HG02870 (cell line): ENCODE results near the gene LSM7.

Experiments
- ATAC-seq: cut with Tn5 transposase; IDR thresholded peaks from one replicate; pipeline ENCODE4 v1.9.1; 2021; ENCODE audit warnings: mild to moderate bottlenecking, moderate library complexity; ENCODE audit not compliant: unreplicated experiment

The LSM7 gene

DNA sequence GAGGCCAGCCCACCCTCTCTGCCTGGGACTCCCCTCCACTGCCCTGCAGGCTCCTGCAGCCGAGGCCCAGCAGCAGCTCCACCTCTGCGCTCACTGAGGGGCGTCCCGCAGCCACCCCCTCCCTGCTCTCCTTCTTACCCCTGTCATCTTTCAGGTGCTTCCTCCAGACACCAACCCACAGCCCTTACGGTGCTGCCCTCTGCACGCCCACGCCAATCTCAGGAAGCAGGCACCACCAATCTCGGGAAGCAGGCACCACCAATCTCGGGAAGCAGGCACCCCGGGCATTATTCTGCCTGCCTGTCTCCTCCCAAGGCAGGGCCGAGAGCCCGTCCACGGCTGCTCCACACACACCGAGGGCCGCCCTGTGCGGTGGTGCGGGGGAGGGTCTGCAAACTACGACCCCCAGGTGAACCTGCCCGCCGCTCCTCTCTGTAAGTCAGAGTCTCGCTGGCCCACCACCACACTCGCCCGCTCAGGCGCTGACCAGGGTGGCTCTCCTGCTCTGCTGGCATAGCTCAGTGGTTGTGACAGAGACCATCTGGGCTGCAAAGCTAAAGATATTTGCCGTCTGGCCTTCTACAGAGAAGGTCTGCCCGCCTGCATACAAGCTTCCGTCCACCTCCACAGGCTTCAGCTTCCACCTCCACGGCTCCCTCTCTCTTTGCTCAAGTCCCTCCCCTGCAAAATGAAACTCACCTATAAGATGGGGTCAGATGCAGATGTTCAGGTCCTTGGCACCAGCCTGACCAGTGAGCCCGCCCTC is 2.9 kb downstream of the LSM7 start:
- ATAC-seq = no peak

DNA sequence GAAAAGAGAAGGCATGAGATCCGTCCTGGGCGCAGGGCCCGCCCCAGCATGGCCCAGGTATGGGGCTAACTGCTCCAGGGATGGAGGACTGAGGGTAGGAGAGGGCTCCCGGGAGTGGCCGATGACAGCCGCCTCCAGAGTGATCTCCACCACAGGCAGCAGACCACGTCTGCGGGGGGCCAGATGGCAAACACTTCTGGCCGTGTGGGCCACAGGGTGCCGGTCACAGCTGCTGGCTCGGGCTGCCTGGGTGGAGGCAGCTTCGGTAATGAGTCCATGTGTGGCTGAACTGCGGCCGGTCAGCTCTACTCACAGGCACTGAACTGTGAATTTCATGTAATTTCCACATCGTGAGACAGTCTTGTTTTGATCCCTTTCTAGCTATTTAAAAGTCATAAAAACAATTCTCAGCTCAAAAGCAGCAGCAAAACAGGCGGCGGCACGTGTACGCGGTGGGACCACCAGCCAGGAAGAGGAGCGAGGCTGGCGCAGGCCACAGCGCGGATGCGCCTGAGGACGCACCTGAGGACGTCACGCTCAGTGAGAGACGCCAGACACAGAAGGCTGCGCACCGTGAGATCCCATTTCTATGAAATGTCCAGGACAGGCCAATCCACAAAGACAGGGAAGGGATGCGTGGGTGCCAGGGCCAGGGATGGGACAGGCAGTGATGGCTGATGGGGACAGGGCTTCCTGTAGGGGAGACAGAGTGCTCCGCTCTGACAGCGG is 4.0 kb downstream of the LSM7 start:
- no peak for ATAC-seq

- no peak for ATAC-seq
Observed at GRCh38 chr19:2323707-2324106, 4.7 kb downstream of the LSM7 start.

DNA sequence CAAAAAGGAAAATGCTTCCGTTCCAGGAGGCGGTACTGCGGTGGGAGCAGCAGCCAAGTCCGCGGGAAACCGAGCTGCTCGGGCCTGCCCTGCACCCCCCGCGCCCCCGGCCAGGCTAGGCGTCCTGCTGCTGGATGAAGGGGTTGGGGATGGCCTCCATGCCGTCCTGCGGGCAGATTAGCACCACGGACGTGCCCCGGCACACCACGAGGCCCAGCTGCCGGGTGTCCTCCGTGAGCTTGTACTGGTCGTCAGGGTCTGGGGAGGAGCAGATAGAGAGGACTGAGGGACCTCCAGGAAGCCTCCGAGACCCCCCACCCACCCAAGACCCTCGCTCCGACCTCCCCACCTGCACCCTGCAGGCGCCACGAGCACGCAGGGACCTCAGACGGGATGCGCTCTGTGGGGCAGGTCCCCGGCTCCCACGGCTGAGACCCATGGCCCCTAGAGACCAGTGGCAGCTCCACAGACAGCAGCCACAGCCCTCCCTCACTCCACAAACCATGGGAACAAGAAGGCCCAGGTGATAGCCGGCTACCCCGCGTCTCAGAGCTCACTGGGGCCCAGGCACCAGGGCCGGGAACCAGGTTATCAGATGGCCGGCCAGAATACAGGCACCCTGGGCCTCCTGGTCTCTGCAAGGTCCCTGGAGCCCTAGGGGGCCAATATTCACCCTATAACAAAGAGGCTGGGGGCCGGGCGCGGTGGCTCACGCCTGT is 6.7 kb downstream of the LSM7 start:
- ATAC-seq = no peak

GRCh38 chr19:2320939-2321338 is 7.4 kb downstream of the LSM7 start:
- no peak for ATAC-seq

- no peak for ATAC-seq
Observed at GRCh38 chr19:2320049-2320448, 8.3 kb downstream of the LSM7 start.

GRCh38 chr19:2319551-2319950 is 8.8 kb downstream of the LSM7 start:
- no peak for ATAC-seq

DNA sequence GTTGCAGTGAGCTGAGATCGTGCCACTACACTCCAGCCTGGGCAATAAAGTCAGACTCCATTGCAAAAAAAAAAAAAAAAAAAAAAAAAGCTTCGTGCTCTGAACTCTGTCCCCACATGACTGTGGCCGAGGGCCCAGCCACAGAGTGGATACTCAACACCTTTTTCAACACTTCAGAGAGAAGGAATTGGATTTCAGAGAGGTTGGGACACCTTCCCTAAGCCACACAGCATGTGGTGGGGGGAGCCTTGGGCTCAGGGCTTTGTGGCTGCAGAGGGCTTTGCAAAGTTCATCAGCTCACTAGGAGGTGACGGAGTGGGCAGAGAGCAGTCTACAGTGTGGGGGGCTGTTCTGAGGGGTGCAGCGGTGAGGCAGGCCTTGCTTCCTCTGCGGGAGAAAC is 9.5 kb downstream of the LSM7 start:
- no peak for ATAC-seq

GRCh38 chr19:2317756-2318155 is 10.6 kb downstream of the LSM7 start:
- ATAC-seq = no peak

GRCh38 chr19:2317300-2317699 is 11.1 kb downstream of the LSM7 start:
- no peak for ATAC-seq

DNA sequence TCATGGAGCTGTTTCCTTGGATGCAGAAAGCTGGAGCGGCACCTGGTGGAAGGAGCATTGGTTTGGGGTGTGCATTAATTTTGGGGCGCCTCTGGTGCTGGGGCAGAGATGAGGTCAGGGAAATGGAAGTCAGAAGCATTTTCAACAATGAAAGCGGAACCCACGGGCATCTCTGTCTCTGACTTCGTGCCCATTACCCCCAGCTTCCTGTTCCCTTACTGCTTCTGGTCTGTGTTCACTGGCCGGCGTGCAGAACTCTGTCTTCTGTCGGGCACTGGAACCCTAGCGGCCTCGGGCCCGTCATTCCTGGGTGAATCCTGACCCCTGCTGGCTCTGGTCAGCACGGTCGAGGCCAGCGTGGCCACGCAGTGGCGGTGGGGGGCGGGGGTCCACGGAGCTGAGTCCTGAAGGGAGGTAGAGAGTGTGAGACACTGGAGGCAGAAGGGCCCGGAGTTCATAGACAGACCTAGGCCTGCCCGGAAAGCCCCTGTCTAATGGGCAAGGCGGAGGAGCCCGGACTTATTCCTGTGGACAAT is 12.5 kb downstream of the LSM7 start:
- no peak for ATAC-seq

- ATAC-seq = no peak
Observed at GRCh38 chr19:2315121-2315817, 13.1 kb downstream of the LSM7 start.

DNA sequence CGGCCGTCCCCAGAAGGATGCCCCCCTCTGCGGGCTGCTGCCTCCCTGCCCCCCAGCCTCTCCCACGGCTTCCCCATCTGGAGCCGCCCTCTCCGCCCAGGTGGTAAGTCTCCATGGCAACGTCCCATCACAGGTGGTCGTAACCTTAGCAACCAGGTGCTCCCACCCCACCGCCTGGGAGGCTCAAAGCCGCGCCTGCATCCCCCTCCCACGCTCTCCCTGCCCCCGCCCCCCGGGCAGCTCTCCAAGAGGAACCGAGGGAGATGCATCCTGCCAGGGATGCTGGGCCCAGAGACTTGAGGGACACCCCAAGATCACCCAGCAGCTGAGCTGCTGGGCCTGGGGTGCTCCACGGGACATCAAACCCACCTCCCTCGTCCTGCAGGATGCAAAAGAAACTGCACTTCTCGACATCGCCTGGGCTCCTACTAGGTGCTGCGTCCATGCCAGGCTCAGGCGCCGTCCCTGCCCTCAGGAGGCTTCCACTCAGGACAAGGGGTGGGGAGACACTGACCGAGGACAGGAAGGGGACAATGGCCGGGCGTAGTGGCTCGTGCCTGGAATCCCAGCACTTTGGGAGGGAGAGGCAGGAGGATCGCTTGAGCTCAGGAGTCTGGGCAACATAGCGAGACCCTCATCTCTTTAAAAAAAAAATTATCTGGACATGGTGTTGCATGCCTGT is 15.4 kb downstream of the LSM7 start:
- ATAC-seq = no peak

DNA sequence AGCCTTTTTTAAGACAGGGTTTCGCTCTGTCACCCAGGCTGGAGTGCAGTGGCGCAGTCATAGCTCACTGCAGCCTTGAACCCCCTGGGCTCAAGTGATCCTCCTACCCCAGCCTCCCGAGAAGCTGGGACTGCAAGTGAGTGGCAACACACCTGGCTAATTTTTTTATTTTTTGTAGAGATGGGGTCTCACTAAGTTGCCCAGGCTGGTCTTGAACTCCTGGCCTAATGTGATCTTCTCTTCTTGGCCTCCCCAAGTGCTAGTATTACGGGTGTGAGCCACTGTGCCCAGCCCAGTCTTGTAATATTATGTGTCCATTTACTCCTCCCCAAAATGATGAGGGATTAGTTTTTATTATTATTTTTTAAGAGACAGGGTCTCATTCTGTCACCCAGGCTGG is 17.3 kb downstream of the LSM7 start:
- no peak for ATAC-seq

GRCh38 chr19:2309734-2310362 is 18.5 kb downstream of the LSM7 start:
- no peak for ATAC-seq

DNA sequence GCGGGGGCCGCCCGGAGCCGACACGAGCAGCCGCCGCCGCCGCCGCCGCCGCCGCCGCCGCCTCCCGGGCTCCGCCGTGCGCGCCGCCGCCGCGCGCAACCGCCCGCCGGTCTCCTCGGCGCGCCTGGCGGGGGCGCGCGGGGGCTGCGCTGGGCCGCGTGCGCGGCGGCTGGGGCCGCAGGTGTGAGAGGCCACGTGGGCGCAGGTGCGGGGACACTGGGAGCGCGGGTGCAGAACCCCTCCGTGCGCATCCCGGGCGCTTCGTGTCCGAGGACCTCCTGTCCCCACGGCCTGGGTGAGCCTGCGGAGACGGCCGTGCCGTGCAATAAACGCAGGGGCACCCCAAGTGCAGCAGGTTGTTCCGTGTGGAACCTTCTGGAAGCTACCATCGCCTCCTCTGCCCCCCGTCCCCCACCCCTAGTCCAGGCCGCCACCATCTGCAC is 20.3 kb downstream of the LSM7 start, which contains the start of gene LINGO3:
TSS of gene LINGO3 (minus strand) at position 41 of the 443 bp plus-strand sequence. CDS start 16,378 bp downstream, outside the sequence.
- no peak for ATAC-seq

GRCh38 chr19:2307518-2308012 is 20.8 kb downstream of the LSM7 start:
- ATAC-seq = no peak

DNA sequence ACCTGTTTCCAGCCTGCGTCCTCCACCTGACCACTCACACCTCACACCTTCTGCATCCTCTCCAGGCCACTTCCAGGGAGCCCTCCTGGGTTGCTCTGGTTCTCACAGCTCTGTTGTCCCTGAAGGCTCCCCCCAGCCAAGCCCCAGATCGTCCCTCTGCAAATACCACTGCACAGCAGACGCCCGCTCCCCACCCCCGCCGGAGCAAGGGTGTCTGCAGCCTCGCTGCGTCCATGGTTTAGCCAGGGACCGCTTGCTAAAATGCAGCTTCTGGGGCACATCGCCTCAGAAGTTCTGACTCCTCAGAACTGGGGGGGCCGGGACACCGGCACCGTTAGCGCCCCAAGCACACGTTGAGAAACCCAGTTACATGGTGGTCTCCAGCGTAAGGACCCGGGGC is 21.4 kb downstream of the LSM7 start:
- no peak for ATAC-seq

DNA sequence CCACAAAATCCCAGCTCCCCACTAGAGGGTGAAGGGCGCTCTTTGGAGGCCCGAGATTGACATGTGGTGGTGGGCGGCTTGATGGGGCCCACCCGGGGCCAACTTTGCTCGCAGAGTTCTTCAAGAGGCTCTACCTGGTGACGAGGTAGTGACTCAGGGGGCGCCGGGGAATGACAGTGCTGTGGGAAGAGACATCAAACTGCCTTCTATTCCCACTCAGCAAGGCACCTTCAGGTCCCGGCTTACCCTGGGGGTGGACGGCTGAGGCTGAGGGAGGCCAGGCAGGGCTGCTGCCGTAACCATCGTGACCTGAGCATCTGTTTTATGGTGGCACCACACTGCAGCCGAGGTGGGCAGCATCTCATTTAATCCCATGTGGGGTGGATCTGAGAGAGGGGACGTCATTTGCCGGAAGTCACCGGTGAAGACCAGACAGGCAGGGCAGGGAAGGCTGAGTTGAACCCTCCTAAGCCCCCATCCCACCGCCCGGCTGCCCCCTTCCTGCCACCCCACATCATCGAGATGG is 22.0 kb downstream of the LSM7 start:
- ATAC-seq = no peak
